ENCODE measurements around the gene PHGDH.

The PHGDH gene

DNA sequence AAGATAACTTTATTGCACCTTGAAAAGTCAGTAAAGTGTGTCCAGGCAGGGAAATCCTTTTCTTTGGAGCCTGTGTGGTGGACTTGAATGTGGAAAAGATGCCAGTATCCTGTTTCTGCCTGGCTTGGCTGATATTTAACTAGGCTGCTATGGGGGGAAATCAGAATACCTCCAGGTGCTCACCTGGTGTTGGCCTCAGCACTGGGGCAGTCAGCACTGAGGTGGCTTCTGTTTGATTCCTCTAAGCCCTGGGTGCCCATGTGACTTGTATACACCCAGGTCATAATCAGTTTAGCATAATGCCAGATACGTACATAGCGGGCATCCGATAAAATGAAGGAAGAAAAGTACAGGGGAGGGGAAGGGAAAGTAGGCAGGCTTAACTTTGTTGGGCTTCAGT lies 7.2 kb downstream of the PHGDH start:
- Histone ChIP-seq H3K9ac (ENCODE audit: low read length) (no peak overlapping the region), H3K36me3 (ENCODE audit: insufficient read depth, low read length) (peaks cover 25% of the 10 kb centered on the region), H3K9me3 (ENCODE audit: low read length) (no peaks in the 10 kb centered on the region), H3K27ac (ENCODE audit: low read depth, low read length) (no peak overlapping the region), H3K4me1 (ENCODE audit: insufficient read depth, low read length) (peaks cover 18% of the 10 kb centered on the region), H3K4me3 (ENCODE audit: low read depth in 1 of 2, low read length in 2 of 2) (no peak overlapping the region), H3K27me3 (ENCODE audit: control insufficient read depth in 1 of 2, insufficient read depth in 2 of 2, low read length in 2 of 2) (no peaks in the 10 kb centered on the region)

DNA sequence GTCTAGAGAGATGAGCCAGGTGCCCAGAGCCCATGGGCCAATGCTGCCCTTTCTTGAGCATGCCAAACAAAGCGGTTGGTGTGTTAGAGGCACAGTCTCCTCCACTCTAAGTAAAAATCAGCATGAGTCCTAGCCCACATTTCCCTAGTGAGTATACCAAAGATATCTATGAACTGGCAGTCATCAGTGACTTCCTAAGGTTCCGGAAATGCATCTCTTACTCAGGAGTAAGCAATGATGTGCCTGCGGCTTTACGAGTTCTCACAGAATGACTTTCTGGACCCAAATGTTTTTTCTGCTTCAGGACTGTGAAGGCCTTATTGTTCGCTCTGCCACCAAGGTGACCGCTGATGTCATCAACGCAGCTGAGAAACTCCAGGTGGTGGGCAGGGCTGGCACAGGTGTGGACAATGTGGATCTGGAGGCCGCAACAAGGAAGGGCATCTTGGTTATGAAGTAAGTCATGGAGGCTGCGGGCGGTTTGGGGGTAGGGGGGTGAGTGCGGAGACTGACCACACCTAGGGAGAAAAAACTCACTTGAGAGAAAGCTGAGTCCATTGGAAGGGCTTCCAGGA lies 9.2 kb downstream of the PHGDH start:
- no peak overlapping the region for H3K4me3 ChIP-seq (ENCODE audit: low read depth in 1 of 2, low read length in 2 of 2)
- peaks cover under 1% of the 10 kb centered on the region for H3K4me1 ChIP-seq (ENCODE audit: insufficient read depth, low read length)
- H3K27me3 ChIP-seq (ENCODE audit: control insufficient read depth in 1 of 2, insufficient read depth in 2 of 2, low read length in 2 of 2) = no peaks in the 10 kb centered on the region
- peaks cover 30% of the 10 kb centered on the region for H3K36me3 ChIP-seq (ENCODE audit: insufficient read depth, low read length)
- no peak overlapping the region for H3K27ac ChIP-seq (ENCODE audit: low read depth, low read length)
- H3K9ac ChIP-seq (ENCODE audit: low read length) = no peak overlapping the region
- no peaks in the 10 kb centered on the region for H3K9me3 ChIP-seq (ENCODE audit: low read length)

DNA sequence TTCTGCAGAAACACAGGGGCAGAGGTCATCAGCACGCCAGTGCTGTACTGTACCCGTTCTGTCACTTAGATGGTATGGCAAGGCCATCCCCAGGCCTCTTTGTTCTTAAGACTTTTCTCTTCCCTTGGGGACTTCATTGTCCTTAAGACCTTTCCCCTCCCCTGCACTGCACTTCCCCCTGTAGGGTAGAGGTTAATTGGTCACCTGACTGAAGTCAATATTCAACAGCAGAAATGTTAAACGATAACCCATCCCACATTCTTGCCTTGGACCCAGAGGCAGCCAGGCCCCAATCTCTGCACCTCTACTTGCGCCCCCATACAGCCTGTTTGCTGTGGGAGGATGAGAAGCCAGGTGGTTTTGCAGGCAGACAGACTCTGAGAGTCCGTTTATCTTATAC lies 10.2 kb downstream of the PHGDH start:
- Histone ChIP-seq H3K27me3 (ENCODE audit: control insufficient read depth in 1 of 2, insufficient read depth in 2 of 2, low read length in 2 of 2) (no peaks in the 10 kb centered on the region), H3K27ac (ENCODE audit: low read depth, low read length) (no peak overlapping the region), H3K9ac (ENCODE audit: low read length) (no peak overlapping the region), H3K9me3 (ENCODE audit: low read length) (no peaks in the 10 kb centered on the region), H3K4me1 (ENCODE audit: insufficient read depth, low read length) (no peaks in the 10 kb centered on the region), H3K36me3 (ENCODE audit: insufficient read depth, low read length) (peaks cover 35% of the 10 kb centered on the region), H3K4me3 (ENCODE audit: low read depth in 1 of 2, low read length in 2 of 2) (no peak overlapping the region)

DNA sequence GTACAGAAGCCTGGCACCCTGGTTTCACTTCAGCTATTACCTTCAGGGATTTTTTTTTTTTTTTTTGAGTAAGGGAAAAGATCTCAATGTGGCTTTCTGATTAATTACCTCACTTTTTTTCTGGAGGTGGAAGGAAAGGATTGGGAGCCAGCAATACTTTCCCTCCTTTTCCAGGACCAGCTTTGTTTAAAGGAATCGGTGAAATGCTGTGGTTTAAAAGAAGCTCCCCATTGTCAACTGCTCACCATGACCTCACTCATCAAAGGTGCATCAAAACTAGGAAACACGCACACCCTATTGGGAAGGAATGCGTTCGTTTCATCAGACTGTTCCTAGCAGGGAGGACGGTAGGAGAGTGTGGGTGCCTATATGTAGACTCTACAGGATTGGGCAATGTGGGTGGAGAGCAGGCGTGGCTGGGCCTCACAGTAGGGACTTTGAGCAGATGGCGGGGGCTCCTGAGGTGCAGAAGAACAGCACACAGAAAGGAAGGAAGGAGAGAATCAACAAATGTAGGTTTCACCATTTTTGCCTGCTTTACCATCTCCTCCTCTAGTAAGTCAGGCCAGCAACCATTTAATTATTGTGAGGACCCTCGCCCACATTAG lies 13.0 kb downstream of the PHGDH start:
- Histone ChIP-seq H3K4me3 (ENCODE audit: low read depth in 1 of 2, low read length in 2 of 2) (no peak overlapping the region), H3K27ac (ENCODE audit: low read depth, low read length) (no peak overlapping the region), H3K4me1 (ENCODE audit: insufficient read depth, low read length) (no peaks in the 10 kb centered on the region), H3K9me3 (ENCODE audit: low read length) (no peaks in the 10 kb centered on the region), H3K36me3 (ENCODE audit: insufficient read depth, low read length) (peaks cover 53% of the 10 kb centered on the region), H3K27me3 (ENCODE audit: control insufficient read depth in 1 of 2, insufficient read depth in 2 of 2, low read length in 2 of 2) (no peaks in the 10 kb centered on the region), H3K9ac (ENCODE audit: low read length) (no peak overlapping the region)

DNA sequence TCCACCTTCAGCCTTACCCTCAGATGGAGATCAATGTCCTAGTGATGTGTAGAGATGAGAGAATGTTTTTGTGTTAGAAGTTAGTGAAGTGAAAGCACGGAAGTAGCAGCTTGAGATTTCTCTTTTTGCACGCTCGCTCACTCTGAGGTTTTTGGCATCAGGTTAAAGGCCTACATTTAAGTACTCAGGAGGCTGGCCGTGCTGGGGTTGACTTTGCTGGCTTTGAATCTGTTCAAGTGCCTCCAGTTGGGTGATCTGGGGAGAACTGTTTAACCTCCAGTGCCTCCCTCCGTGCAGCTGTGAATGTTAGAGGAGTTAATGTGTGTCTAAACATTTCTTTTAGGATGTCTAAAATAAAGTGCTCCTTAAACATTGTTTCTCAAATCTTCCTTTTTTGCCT lies 13.9 kb downstream of the PHGDH start:
- Histone ChIP-seq H3K27me3 (ENCODE audit: control insufficient read depth in 1 of 2, insufficient read depth in 2 of 2, low read length in 2 of 2) (no peaks in the 10 kb centered on the region), H3K4me1 (ENCODE audit: insufficient read depth, low read length) (no peaks in the 10 kb centered on the region), H3K9ac (ENCODE audit: low read length) (no peak overlapping the region), H3K9me3 (ENCODE audit: low read length) (no peaks in the 10 kb centered on the region), H3K4me3 (ENCODE audit: low read depth in 1 of 2, low read length in 2 of 2) (no peak overlapping the region), H3K36me3 (ENCODE audit: insufficient read depth, low read length) (peaks cover 55% of the 10 kb centered on the region), H3K27ac (ENCODE audit: low read depth, low read length) (no peak overlapping the region)

DNA sequence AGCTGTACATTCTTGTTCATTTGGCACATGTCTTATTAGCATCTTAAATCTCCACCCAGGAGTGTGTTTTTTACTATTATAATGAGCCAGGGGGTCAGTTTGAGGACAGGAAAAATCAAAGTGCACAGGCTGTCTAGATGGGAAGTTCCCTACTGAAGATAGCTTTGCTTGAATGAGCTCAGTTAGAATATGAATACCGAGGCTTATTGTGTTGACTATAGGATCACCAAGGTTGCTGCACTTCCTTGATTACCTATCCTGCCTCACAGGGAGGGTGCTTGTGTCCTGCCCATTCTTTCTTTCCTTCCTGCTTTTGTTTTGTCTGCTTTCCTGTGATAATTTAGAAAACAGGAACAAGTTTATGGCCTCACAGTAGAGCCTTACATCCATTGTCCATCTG lies 16.3 kb downstream of the PHGDH start:
- no peak overlapping the region for H3K27ac ChIP-seq (ENCODE audit: low read depth, low read length)
- H3K36me3 ChIP-seq (ENCODE audit: insufficient read depth, low read length) = peaks cover 52% of the 10 kb centered on the region

DNA sequence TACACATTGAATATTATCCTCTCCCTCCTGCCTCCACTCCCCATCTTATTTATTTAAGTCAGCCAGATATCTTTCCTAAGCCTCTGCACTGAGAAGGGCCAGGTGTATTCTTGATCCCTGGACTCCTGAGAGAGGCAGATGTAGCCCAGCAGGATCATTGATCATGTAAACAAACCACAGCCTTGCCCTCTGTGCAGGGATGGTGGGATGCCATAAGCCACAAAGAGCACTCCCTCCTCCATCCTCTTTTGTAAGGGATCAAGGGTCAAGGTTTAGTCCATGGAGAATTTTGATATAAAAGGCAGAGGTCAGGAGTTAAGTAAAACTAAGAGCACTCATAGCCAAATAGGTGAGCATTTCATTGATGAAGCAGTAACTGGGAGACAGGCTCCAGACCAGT lies 17.3 kb downstream of the PHGDH start:
- Histone ChIP-seq H3K36me3 (ENCODE audit: insufficient read depth, low read length) (peaks cover 42% of the 10 kb centered on the region), H3K4me3 (ENCODE audit: low read depth in 1 of 2, low read length in 2 of 2) (no peak overlapping the region), H3K27me3 (ENCODE audit: control insufficient read depth in 1 of 2, insufficient read depth in 2 of 2, low read length in 2 of 2) (no peaks in the 10 kb centered on the region), H3K9ac (ENCODE audit: low read length) (no peak overlapping the region), H3K9me3 (ENCODE audit: low read length) (no peaks in the 10 kb centered on the region), H3K4me1 (ENCODE audit: insufficient read depth, low read length) (no peaks in the 10 kb centered on the region), H3K27ac (ENCODE audit: low read depth, low read length) (no peak overlapping the region)

More for the DNA sequence above, 16.3 kb downstream of the PHGDH start:
- Histone ChIP-seq H3K27me3 (ENCODE audit: control insufficient read depth in 1 of 2, insufficient read depth in 2 of 2, low read length in 2 of 2) (no peaks in the 10 kb centered on the region), H3K9ac (ENCODE audit: low read length) (no peak overlapping the region), H3K4me1 (ENCODE audit: insufficient read depth, low read length) (no peaks in the 10 kb centered on the region), H3K4me3 (ENCODE audit: low read depth in 1 of 2, low read length in 2 of 2) (no peak overlapping the region), H3K9me3 (ENCODE audit: low read length) (no peaks in the 10 kb centered on the region)

DNA sequence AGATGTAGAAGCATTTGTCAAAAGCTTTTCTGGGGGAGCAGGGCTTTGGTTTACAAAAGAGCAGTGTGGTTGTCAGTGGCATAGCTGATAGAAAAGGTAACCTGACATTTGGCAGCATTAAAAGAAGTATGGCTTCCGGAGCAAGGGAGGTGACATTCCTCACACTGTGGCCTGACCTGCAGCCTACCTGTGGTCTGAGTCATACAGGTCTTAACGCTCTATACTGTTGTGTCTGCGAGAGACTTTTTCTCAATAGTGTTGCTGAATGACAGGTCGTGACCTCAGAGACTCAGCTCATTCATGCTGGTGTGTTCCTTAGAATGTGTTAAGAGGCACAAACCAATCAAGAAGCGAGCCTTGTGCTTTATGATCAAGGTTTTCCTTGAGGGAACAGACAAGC lies 19.3 kb downstream of the PHGDH start:
- no peak overlapping the region for H3K4me3 ChIP-seq (ENCODE audit: low read depth in 1 of 2, low read length in 2 of 2)
- H3K9me3 ChIP-seq (ENCODE audit: low read length) = no peaks in the 10 kb centered on the region
- no peaks in the 10 kb centered on the region for H3K4me1 ChIP-seq (ENCODE audit: insufficient read depth, low read length)
- no peaks in the 10 kb centered on the region for H3K27me3 ChIP-seq (ENCODE audit: control insufficient read depth in 1 of 2, insufficient read depth in 2 of 2, low read length in 2 of 2)
- peaks cover 54% of the 10 kb centered on the region for H3K36me3 ChIP-seq (ENCODE audit: insufficient read depth, low read length)
- no peak overlapping the region for H3K9ac ChIP-seq (ENCODE audit: low read length)
- no peak overlapping the region for H3K27ac ChIP-seq (ENCODE audit: low read depth, low read length)

DNA sequence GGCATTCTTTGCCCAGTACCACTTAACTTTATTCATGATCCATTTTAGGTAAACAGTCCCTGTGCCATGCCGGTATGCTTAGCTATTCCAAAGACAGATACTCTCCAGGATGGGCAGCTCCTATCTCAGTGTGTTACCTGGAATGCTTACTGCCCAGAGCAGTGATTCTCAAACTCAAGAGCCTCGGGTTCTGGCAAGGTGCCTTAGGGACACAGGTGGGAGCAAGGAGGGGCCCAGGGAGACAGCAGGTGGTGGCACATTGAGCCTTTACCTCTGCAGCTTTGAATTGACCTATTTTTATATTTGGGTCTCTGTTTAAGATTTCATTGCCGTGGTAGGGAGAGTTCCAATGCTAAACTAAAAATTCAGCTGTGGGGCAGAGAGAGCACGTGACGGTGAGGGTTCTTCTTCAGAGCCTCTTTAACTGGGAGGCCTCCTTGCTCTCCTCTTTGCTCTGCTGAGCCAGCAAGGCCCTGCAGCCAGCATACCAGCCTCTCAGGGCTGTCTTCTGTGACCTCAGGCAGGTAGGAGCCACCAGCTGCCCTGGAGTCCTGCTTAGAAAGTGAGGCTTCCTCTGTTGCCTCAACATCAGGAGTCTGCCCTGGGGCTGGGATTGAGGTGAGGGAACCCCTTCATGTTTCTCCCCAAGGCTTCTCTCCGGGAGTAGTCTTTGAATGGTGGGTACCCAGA lies 20.2 kb downstream of the PHGDH start:
- Histone ChIP-seq H3K36me3 (ENCODE audit: insufficient read depth, low read length) (peaks cover 55% of the 10 kb centered on the region), H3K9me3 (ENCODE audit: low read length) (no peaks in the 10 kb centered on the region), H3K27ac (ENCODE audit: low read depth, low read length) (no peak overlapping the region), H3K4me3 (ENCODE audit: low read depth in 1 of 2, low read length in 2 of 2) (no peak overlapping the region), H3K4me1 (ENCODE audit: insufficient read depth, low read length) (no peaks in the 10 kb centered on the region), H3K27me3 (ENCODE audit: control insufficient read depth in 1 of 2, insufficient read depth in 2 of 2, low read length in 2 of 2) (no peaks in the 10 kb centered on the region), H3K9ac (ENCODE audit: low read length) (no peak overlapping the region)

DNA sequence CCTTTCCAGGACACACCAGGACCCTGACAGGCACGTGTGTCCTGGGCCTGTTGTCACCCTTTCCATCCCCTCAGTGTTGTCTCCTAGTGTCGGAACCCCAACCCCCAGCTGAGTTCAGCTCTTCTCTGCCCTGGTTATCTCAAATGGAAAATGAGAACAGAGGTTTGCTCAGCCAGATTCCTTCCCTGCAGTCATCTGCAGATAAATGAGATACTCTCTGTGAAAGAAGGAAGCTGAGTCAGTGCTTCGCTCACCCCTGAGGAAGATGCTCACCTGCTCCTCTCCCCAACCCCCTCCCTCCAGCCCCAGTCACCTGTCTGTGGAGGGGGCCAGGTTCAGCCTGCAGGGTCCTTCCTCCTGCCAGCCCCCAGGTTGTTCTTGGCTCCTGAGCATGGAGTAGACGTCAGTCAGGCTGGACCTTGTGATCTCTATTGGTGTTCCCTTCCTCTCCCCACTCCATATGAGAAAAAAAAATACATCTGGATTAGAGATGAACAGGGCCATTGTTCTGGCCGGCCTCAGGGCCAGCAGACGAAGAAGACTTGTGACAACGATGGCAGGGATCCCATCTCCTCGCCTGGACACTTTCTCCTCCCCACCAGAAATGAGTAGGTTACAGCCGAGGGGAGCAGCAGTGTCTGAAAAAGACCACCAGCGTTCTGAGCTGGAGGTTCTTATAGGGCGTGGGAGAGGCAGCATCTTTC lies 20.9 kb downstream of the PHGDH start:
- H3K36me3 ChIP-seq (ENCODE audit: insufficient read depth, low read length) = peaks cover 50% of the 10 kb centered on the region
- H3K4me3 ChIP-seq (ENCODE audit: low read depth in 1 of 2, low read length in 2 of 2) = no peak overlapping the region
- no peaks in the 10 kb centered on the region for H3K9me3 ChIP-seq (ENCODE audit: low read length)
- H3K27me3 ChIP-seq (ENCODE audit: control insufficient read depth in 1 of 2, insufficient read depth in 2 of 2, low read length in 2 of 2) = no peaks in the 10 kb centered on the region
- H3K27ac ChIP-seq (ENCODE audit: low read depth, low read length) = no peak overlapping the region
- no peak overlapping the region for H3K9ac ChIP-seq (ENCODE audit: low read length)
- H3K4me1 ChIP-seq (ENCODE audit: insufficient read depth, low read length) = no peaks in the 10 kb centered on the region

DNA sequence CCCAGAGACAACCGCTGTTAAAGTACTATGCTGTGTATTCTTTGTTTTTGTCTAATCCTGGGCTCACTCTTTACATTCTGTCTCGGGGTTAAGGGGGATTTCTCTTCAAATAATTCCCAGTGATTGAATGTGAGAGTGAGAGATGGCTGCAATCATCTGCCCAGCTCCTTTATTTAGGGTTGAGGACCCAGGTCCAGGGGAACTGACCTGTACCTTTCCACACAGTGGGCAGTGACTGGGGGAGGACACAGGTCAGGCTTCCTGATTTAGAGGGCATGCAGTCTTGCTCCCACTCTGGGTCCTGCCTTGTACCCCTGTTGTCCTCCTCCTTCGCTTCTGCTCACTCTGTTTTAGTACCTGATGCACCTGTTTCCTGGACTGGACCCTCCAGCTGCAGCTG lies 22.0 kb downstream of the PHGDH start:
- Histone ChIP-seq H3K27me3 (ENCODE audit: control insufficient read depth in 1 of 2, insufficient read depth in 2 of 2, low read length in 2 of 2) (no peaks in the 10 kb centered on the region), H3K27ac (ENCODE audit: low read depth, low read length) (no peak overlapping the region), H3K4me1 (ENCODE audit: insufficient read depth, low read length) (no peaks in the 10 kb centered on the region), H3K36me3 (ENCODE audit: insufficient read depth, low read length) (peaks cover 42% of the 10 kb centered on the region), H3K4me3 (ENCODE audit: low read depth in 1 of 2, low read length in 2 of 2) (no peak overlapping the region), H3K9me3 (ENCODE audit: low read length) (no peaks in the 10 kb centered on the region), H3K9ac (ENCODE audit: low read length) (no peak overlapping the region)
